Suppressor macrophage (primary cell): ENCODE results near the gene ANKRD31.

Experiments used
- DNase-seq, 4 experiments: peaks; one replicate each; pipeline ENCODE4 v3.0.0-alpha.2; 2020 to 2022

ANKRD31 gene

GRCh38 chr5:75023368-75024159 lies 213.1 kb downstream of the ANKRD31 start:
- no peak for DNase-seq

GRCh38 chr5:75021800-75022199 lies 214.9 kb downstream of the ANKRD31 start:
- no peak for DNase-seq

DNA sequence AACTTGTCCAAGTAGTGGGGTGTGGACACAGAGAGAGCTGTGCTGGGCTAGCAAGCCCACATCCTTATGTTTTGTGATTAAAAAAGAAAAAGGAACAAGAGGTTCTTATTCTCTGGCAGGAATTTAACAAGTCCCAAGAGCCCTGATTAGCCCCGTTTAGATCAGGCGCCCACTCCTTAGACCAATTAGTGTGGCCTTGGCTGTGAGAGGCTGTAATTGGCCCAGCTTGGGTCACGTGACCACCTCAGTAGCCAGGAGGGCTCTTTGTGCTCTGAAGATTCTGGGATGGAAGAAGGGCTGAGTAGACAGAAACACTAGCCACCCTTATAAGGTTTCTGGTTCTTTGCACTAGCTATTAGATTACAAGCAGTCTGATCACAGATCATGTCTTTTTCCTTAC lies 215.5 kb downstream of the ANKRD31 start:
- no peak for DNase-seq

DNA sequence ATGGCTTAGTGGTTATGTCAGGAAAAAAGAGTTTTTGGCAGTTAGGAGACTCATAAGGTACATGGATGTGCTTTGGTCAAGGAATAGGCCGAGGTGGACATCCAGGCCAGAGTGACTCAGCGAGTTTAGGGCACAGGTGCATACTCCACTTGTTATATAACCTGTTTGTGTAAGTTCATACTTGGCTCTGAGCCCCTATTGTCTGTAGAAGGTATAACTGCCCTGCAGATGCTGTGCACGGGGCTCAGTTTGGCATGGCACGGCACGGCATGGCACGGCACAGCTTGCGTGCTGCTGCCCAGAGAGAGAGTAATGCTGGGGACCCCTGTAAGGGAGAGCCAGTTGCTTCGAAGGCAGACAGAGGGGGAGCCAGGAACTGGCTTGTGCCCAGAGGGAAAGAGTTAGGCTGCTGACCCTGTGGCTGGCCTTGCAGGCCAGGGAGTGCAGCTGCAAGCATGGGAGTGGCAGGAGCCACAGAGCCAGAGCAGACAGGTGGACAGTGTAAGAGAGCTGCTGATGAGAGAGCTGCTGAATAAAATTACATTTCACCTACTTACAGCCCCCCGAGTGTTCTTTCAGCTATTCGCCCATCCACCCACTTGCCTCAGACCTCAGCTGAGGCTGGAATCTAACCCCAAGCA lies 216.5 kb downstream of the ANKRD31 start:
- no peak for DNase-seq

DNA sequence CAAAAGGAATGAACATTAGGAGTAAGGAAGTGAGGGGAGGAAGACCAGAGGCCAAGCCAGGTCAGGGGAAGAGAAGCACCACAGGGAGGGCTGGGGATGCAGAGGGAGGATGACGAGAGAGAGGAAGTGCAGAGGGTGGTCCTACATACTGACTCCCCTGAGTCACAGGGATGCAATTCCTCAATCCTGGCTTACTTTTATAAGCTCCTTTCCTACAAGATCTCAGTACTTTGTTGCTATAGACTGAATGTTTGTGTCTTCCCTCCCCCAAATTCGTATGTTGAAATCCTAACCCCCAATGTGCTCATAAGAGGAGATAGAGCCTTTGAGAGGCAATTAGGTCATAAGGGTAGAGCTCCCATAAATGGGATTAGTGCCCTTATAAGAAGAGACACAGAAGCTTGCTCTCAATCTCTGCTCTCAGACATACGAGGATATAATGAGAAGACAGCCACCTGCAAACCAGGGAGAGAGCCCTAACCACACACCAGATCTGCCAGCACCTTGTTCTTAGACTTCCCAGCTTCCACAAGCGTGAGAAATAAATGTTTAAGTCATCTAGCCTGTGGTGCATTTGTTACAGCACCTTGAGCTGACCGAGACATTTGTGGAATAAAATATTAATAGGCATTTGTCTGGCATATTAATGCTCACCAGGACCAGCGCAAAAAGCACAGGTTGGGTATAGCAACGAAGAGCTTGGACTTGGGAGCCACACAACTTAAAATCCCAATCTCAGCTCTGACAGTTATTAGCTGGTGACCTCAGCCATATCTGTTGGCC lies 217.7 kb downstream of the ANKRD31 start:
- DNase-seq, result no peak
